Suprapubic skin (tissue), 4 donors: ENCODE measurements around the gene CCSER1. TPM values are rescaled to one million over a fixed set of nuclear protein-coding genes. Genes with fewer than 3 reads are reported as not detected.
"Not testable (repeated sequence)": the region's sequence is repeated elsewhere in the genome, so short reads cannot be mapped to it uniquely, and the experiment has no call there.

Experiments used
- DNase-seq, 2 donors: peaks; one replicate each; pipeline ENCODE4 v3.0.0-alpha.2; 2019; ENCODE audit warnings: low spot score in 2 of 2
- H3K27ac ChIP-seq: fragments of 200-600 bp; sonication (generic); one replicate; pipeline ENCODE4 v1.5.1; 2019
- H3K27me3 ChIP-seq: fragments of 200-600 bp; sonication (generic); one replicate; pipeline ENCODE4 v1.5.1; 2019
- H3K36me3 ChIP-seq: fragments of 200-600 bp; sonication (generic); one replicate; pipeline ENCODE4 v1.5.1; 2019
- H3K4me1 ChIP-seq: fragments of 200-600 bp; sonication (generic); one replicate; pipeline ENCODE4 v1.5.1; 2019
- H3K4me3 ChIP-seq: fragments of 200-600 bp; sonication (generic); one replicate; pipeline ENCODE4 v1.5.1; 2019; ENCODE audit warnings: mild to moderate bottlenecking
- H3K9me3 ChIP-seq: fragments of 200-600 bp; sonication (generic); one replicate; pipeline ENCODE4 v1.5.1; 2019
- CTCF ChIP-seq, 2 donors: fragments of 200-600 bp in 1 of 2; fragments of 450-650 bp in 1 of 2; sonication (generic) in 1 of 2; IDR thresholded peaks; one replicate each; pipeline ENCODE4 v1.5.1; 2016 to 2019; ENCODE audit warnings: antibody characterized with exemption in 2 of 2, mild to moderate bottlenecking in 1 of 2, moderate library complexity in 1 of 2
- EP300 ChIP-seq: sonication (generic); formaldehyde crosslinking; IDR thresholded peaks from one replicate; pipeline ENCODE4 v1.6.1; 2017; ENCODE audit warnings: antibody characterized with exemption
- POLR2A ChIP-seq, 2 donors: fragments of 450-650 bp; IDR thresholded peaks; one replicate each; pipeline ENCODE4 v1.6.1; 2017; ENCODE audit warnings: antibody characterized with exemption in 2 of 2, mild to moderate bottlenecking in 2 of 2, moderate library complexity in 2 of 2
- POLR2AphosphoS5 ChIP-seq, 3 donors: sonication (generic); formaldehyde crosslinking; IDR thresholded peaks; one replicate each; pipeline ENCODE4 v1.6.1; 2017; ENCODE audit warnings: antibody characterized with exemption in 3 of 3
- WGBS: methylation state at CpG from one replicate; pipeline ENCODE4 v1.1.5; 2018; 5-methylcytosine and 5-hydroxymethylcytosine counted together
- total RNA-seq, 4 donors: library from RNA; depleted of rRNA; stranded (reverse); fragments of >200 nt; gene quantifications; one replicate each; pipeline ENCODE4 v1.1.0, GENCODE V29; 2016

CCSER1 gene
- total RNA-seq, 4 donors from 2014 or later = 6.7 to 39.5 (median 11.8) TPM

GRCh38 chr4:91340822-91341221 lies 1213.6 kb downstream of the CCSER1 start:
- WGBS = 83% methylated on average over 1 of the region's 1 CpG
- TF ChIP-seq CTCF (IDR thresholded peaks at IDR 0.05) = no peak
- no peak for TF ChIP-seq POLR2AphosphoS5 (IDR thresholded peaks at IDR 0.05)
- no peak for TF ChIP-seq EP300
- TF ChIP-seq POLR2A (IDR thresholded peaks at IDR 0.05) = no peak
- no peaks in the 10 kb centered on the region for H3K27me3 ChIP-seq
- no peak for DNase-seq
- H3K4me3 ChIP-seq = no peak overlapping the region
- no peak overlapping the region for H3K27ac ChIP-seq
- no peaks in the 10 kb centered on the region for H3K36me3 ChIP-seq
- no peaks in the 10 kb centered on the region for H3K4me1 ChIP-seq
- no peaks in the 10 kb centered on the region for H3K9me3 ChIP-seq

DNA sequence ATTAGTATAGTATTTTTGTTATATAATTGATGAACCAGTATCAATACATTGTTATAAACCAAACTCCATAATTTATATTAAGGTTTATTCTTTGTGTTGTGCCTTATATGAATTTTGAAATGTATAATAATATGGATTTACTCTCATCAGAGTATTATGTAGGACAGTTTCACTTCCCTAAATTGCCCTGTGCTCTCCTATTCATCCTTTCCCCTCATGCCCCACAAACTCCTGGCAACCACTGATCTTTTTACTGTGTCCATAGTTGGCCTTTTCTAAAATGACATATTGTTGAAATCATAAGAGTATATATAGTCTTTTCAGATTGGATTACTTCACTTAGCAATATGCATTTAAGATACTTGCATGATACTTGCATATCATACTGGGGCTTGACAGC lies 1218.4 kb downstream of the CCSER1 start:
- no peaks in the 10 kb centered on the region for H3K27me3 ChIP-seq
- no peak for DNase-seq

DNA sequence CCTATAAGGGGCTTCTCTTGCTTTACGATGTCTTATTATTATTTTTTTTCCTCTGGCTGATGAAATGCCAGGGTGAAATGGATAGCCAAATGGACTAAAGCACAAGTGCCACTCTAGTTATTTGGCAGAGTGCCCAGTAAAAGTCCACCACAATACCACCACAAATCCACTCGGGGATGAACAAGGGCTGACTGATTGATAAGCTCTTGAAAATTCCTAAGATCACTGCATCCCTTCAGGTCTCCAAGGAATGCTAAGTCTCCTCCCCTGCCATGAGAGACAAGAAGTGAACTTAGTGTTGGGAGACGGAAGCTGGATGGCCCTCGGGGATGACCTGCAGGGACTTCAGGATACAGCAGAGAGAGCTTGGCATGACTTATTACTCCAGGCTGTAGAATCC lies 1229.3 kb downstream of the CCSER1 start:
- not testable (repeated sequence) for H3K9me3 ChIP-seq, H3K27me3 ChIP-seq, H3K4me1 ChIP-seq, H3K27ac ChIP-seq, H3K4me3 ChIP-seq, H3K36me3 ChIP-seq, DNase-seq
- WGBS = 85% methylated on average over 4 of the region's 4 CpGs

More for the DNA sequence above, 1218.4 kb downstream of the CCSER1 start:
- Histone ChIP-seq H3K4me3 (no peak overlapping the region), H3K9me3 (no peaks in the 10 kb centered on the region), H3K4me1 (no peaks in the 10 kb centered on the region), H3K36me3 (no peaks in the 10 kb centered on the region), H3K27ac (no peak overlapping the region)
- TF ChIP-seq POLR2AphosphoS5 (IDR thresholded peaks at IDR 0.05) (no peak), CTCF (IDR thresholded peaks at IDR 0.05) (no peak), EP300 (no peak)

- not testable (repeated sequence) for H3K36me3 ChIP-seq, H3K4me1 ChIP-seq, H3K4me3 ChIP-seq, H3K9me3 ChIP-seq, H3K27me3 ChIP-seq, H3K27ac ChIP-seq, DNase-seq
- WGBS = 77% methylated on average over 3 of the region's 3 CpGs
Measured at GRCh38 chr4:91358016-91358415, 1230.8 kb downstream of the CCSER1 start.

GRCh38 chr4:91358621-91359020 lies 1231.4 kb downstream of the CCSER1 start:
- H3K9me3 ChIP-seq, H3K4me3 ChIP-seq, H3K4me1 ChIP-seq, DNase-seq, H3K36me3 ChIP-seq, H3K27me3 ChIP-seq, H3K27ac ChIP-seq: not testable (repeated sequence)
- 67% methylated on average over 5 of the region's 13 CpGs for WGBS

DNA sequence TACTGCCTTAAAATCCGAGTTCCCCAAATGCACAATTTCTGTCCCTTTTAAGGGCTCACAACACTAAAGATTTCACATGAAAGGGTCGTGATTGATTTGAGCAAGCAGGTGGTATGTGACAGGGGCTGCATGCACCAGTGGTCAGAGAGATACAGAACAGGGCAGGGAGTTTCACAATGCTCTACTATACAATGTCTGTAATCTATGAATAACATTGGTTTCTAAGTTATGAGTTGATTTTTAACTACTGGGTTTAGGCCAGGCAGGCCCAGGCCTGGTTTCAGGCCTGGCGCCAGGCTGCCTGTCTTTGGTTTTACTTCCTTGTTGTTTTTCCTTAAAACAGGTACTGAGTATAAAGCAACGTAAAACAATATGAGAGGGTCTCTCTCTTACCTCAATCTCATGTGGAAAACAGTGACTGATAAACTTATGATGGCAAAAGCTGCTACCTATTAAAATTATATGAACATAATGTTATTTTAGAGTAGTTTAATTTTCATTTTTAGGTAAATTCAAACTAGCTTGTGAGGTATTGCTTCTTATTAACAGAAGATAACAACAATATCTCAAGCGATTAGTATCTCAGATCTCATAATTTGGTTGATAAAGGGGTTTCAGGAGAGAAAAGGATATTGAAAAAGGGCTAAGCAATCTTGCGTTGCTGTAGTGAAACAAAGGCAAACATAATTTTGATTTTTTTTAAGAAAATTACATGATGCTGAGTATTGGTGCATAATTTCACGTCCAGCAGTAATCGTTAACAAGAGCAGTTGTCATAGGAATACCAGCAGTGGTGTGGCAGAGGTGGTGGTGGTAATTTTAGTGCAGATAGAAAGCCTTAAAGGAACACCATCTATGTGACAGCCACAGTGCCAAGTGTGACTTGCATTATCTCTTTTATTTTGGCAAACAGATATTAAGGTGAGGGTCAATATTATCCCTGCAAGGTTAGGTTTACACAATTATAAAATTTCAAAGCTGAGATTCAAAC lies 1232.1 kb downstream of the CCSER1 start:
- H3K4me3 ChIP-seq = no peak overlapping the region
- H3K4me1 ChIP-seq = no peaks in the 10 kb centered on the region
- TF ChIP-seq CTCF (IDR thresholded peaks at IDR 0.05) (no peak), POLR2AphosphoS5 (IDR thresholded peaks at IDR 0.05) (no peak), POLR2A (IDR thresholded peaks at IDR 0.05) (no peak)
- no peaks in the 10 kb centered on the region for H3K27me3 ChIP-seq
- no peak overlapping the region for H3K27ac ChIP-seq
- no peaks in the 10 kb centered on the region for H3K36me3 ChIP-seq
- no peak for DNase-seq
- H3K9me3 ChIP-seq = no peaks in the 10 kb centered on the region
- 68% methylated on average over 8 of the region's 8 CpGs for WGBS

DNA sequence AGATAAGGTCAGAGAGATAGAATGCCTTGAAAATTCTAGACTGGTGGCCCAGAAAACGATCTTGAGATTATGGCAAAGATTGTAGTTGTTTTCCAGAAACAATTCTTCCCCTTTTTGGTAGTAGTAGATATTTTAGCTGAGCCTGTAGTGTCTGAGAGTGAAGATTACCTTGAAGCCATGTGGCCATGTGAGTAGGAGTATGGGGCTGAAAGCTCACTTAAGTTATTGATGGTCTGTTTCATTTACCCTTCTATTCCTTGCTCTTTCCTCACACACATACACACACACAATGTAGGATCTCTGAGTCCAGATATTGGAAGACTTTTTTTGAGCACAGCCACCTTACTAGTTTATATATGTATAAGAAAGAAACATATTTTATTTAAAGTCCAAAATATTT lies 1234.9 kb downstream of the CCSER1 start:
- H3K27me3 ChIP-seq = no peaks in the 10 kb centered on the region
- H3K36me3 ChIP-seq = no peaks in the 10 kb centered on the region
- TF ChIP-seq EP300 (no peak), POLR2A (IDR thresholded peaks at IDR 0.05) (no peak), CTCF (IDR thresholded peaks at IDR 0.05) (no peak), POLR2AphosphoS5 (IDR thresholded peaks at IDR 0.05) (no peak)
- no peak for DNase-seq
- H3K4me3 ChIP-seq = no peak overlapping the region
- WGBS = 73% methylated on average over 1 of the region's 1 CpG
- H3K9me3 ChIP-seq = no peaks in the 10 kb centered on the region
- H3K27ac ChIP-seq = no peak overlapping the region
- H3K4me1 ChIP-seq = no peaks in the 10 kb centered on the region
